Measurements from ENCODE around the gene TMEM238. TPM values are rescaled to one million over a fixed set of nuclear protein-coding genes. Genes with fewer than 3 reads are reported as not detected.

Gene TMEM238
- total and polyA plus RNA-seq, 2 donors (not counting 1 experiment from before 2014, with no cell fraction given), result 0.33 TPM; not detected in 1

- Histone ChIP-seq H3K27ac (ENCODE audit: insufficient read depth, low read length) (no peak overlapping the region), H2AFZ (ENCODE audit: low read length) (no peak overlapping the region), H3K9ac (ENCODE audit: insufficient read depth, low read length) (no peak overlapping the region), H3K9me3 (ENCODE audit: control insufficient read depth, insufficient read depth, low read depth, low read length) (no peaks in the 10 kb centered on the region), H3K4me3 (replicated peaks in 1 of 4; ENCODE audit: control extremely low read depth in 1 of 4, insufficient read depth in 1 of 4, low read depth in 3 of 4, low read length in 4 of 4) (no peak overlapping the region), H3K36me3 (ENCODE audit: control insufficient read depth, insufficient read depth, low read length) (no peaks in the 10 kb centered on the region), H3K27me3 (ENCODE audit: control insufficient read depth, insufficient read depth, low read length) (peaks cover 8% of the 10 kb centered on the region), H4K20me1 (ENCODE audit: control insufficient read depth, extremely low read depth, insufficient read depth, low read length) (no peaks in the 10 kb centered on the region), H3K4me2 (ENCODE audit: extremely low read depth, insufficient read depth, low read length) (no peak overlapping the region), H3K79me2 (ENCODE audit: control insufficient read depth, insufficient read depth, low read length) (no peaks in the 10 kb centered on the region), H3K4me1 (ENCODE audit: control insufficient read depth, extremely low read depth, insufficient read depth, low read length) (no peaks in the 10 kb centered on the region)
- TF ChIP-seq CTCF (conservative IDR thresholded peaks at IDR 0.05 in 1 of 2, IDR thresholded peaks at IDR 0.05 in 1 of 2; ENCODE audit: low read depth in 1 of 2, low read length in 2 of 2), result no peak
- TF ChIP-seq EZH2 (IDR thresholded peaks at IDR 0.05; ENCODE audit: low read length, missing control alignments), result no peak
- no peak for DNase-seq (ENCODE audit: low read depth in 2 of 2)
Measured at GRCh38 chr19:55358493-55358892, 25.6 kb downstream of the TMEM238 start.

GRCh38 chr19:55355213-55355821 is 28.8 kb downstream of the TMEM238 start:
- peak; percentile 61 for TF ChIP-seq EZH2 (IDR thresholded peaks at IDR 0.05; ENCODE audit: low read length, missing control alignments)
- no peak for TF ChIP-seq CTCF (conservative IDR thresholded peaks at IDR 0.05 in 1 of 2, IDR thresholded peaks at IDR 0.05 in 1 of 2; ENCODE audit: low read depth in 1 of 2, low read length in 2 of 2)
- Histone ChIP-seq H3K27ac (ENCODE audit: insufficient read depth, low read length) (no peak overlapping the region), H3K9ac (ENCODE audit: insufficient read depth, low read length) (no peak overlapping the region), H3K27me3 (ENCODE audit: control insufficient read depth, insufficient read depth, low read length) (peaks cover 31% of the 10 kb centered on the region), H3K4me2 (ENCODE audit: extremely low read depth, insufficient read depth, low read length) (no peak overlapping the region), H4K20me1 (ENCODE audit: control insufficient read depth, extremely low read depth, insufficient read depth, low read length) (no peaks in the 10 kb centered on the region), H3K4me1 (ENCODE audit: control insufficient read depth, extremely low read depth, insufficient read depth, low read length) (no peaks in the 10 kb centered on the region), H3K9me3 (ENCODE audit: control insufficient read depth, insufficient read depth, low read depth, low read length) (no peaks in the 10 kb centered on the region), H3K36me3 (ENCODE audit: control insufficient read depth, insufficient read depth, low read length) (no peaks in the 10 kb centered on the region), H3K4me3 (replicated peaks in 1 of 4; ENCODE audit: control extremely low read depth in 1 of 4, insufficient read depth in 1 of 4, low read depth in 3 of 4, low read length in 4 of 4) (no peak overlapping the region), H2AFZ (ENCODE audit: low read length) (no peak overlapping the region), H3K79me2 (ENCODE audit: control insufficient read depth, insufficient read depth, low read length) (no peaks in the 10 kb centered on the region)
- no peak for DNase-seq (ENCODE audit: low read depth in 2 of 2)

- no peak within 1 kb of the TSS for H2AFZ ChIP-seq (ENCODE audit: low read length)
- H4K20me1 ChIP-seq (ENCODE audit: control insufficient read depth, extremely low read depth, insufficient read depth, low read length), result no peaks in the 10 kb centered on the region
- H3K9ac ChIP-seq (ENCODE audit: insufficient read depth, low read length), result no peak within 1 kb of the TSS
Measured at GRCh38 chr19:55354698-55355212, 29.3 kb downstream of the TMEM238 start, which contains the start of gene COX6B2. TSS of gene COX6B2 (minus strand) at chr19:55354719. CDS start at chr19:55354521, 198 bp downstream.

More at GRCh38 chr19:55354698-55355212, 29.3 kb downstream of the TMEM238 start, which contains the start of gene COX6B2:
- no peak for DNase-seq (ENCODE audit: low read depth in 2 of 2)
- Histone ChIP-seq H3K4me2 (ENCODE audit: extremely low read depth, insufficient read depth, low read length) (peak within 1 kb of the TSS; percentile 86), H3K4me1 (ENCODE audit: control insufficient read depth, extremely low read depth, insufficient read depth, low read length) (no peaks in the 10 kb centered on the region), H3K36me3 (ENCODE audit: control insufficient read depth, insufficient read depth, low read length) (no peaks in the 10 kb centered on the region), H3K9me3 (ENCODE audit: control insufficient read depth, insufficient read depth, low read depth, low read length) (no peaks in the 10 kb centered on the region), H3K4me3 (replicated peaks in 1 of 4; ENCODE audit: control extremely low read depth in 1 of 4, insufficient read depth in 1 of 4, low read depth in 3 of 4, low read length in 4 of 4) (peak within 1 kb of the TSS; percentile 28 to 51 (median 42)), H3K27ac (ENCODE audit: insufficient read depth, low read length) (no peak within 1 kb of the TSS), H3K79me2 (ENCODE audit: control insufficient read depth, insufficient read depth, low read length) (no peaks in the 10 kb centered on the region), H3K27me3 (ENCODE audit: control insufficient read depth, insufficient read depth, low read length) (peaks cover 31% of the 10 kb centered on the region)
- no peak for TF ChIP-seq EZH2 (IDR thresholded peaks at IDR 0.05; ENCODE audit: low read length, missing control alignments)
- no peak for TF ChIP-seq CTCF (conservative IDR thresholded peaks at IDR 0.05 in 1 of 2, IDR thresholded peaks at IDR 0.05 in 1 of 2; ENCODE audit: low read depth in 1 of 2, low read length in 2 of 2)
